ENCODE results near the gene ZNF487.

DNA sequence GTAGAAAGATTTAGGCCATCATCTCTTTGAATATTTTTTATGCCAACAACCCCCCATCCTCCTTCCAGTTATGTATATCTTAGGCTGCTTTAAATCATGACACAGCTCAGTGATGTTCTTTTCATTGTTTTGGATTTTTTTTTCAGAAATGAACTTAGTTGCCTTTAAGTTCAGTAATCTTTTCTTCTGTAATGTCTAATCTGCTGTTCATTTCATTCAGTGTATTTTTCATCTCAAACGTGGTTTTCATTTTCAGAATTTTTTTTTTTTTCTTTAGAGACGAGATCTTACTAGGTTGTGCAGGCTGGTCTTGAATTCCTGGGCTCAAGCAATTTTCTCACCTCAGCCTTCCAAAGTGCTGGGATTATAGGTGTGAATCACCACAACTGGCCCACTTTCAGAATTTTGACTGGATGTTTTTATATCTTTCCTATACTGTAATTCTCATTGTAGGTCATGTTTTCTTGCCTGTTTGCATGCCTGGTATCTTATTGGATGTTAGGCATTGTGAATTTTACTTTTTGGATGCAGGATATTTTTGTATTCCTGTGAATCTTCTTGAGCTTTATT lies 8.1 kb downstream of the ZNF487 start:
- TF ChIP-seq, protein P1, sequence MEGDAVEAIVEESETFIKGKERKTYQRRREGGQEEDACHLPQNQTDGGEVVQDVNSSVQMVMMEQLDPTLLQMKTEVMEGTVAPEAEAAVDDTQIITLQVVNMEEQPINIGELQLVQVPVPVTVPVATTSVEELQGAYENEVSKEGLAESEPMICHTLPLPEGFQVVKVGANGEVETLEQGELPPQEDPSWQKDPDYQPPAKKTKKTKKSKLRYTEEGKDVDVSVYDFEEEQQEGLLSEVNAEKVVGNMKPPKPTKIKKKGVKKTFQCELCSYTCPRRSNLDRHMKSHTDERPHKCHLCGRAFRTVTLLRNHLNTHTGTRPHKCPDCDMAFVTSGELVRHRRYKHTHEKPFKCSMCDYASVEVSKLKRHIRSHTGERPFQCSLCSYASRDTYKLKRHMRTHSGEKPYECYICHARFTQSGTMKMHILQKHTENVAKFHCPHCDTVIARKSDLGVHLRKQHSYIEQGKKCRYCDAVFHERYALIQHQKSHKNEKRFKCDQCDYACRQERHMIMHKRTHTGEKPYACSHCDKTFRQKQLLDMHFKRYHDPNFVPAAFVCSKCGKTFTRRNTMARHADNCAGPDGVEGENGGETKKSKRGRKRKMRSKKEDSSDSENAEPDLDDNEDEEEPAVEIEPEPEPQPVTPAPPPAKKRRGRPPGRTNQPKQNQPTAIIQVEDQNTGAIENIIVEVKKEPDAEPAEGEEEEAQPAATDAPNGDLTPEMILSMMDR (IDR thresholded peaks at IDR 0.05; ENCODE audit: borderline replicate concordance, extremely low read depth, low read length, poor library complexity, severe bottlenecking): no peak
- no peak for TF ChIP-seq EZH2 (IDR thresholded peaks at IDR 0.05; ENCODE audit: borderline replicate concordance, low read depth, low read length, severe bottlenecking)
